Suppressor macrophage treated with lipopolysaccharide for 4 hours (primary cell): ENCODE data around the gene GOLGA6L10.
"Not testable (repeated sequence)": the region's sequence is repeated elsewhere in the genome, so short reads cannot be mapped to it uniquely, and the experiment has no call there.

Experiments used
- DNase-seq: peaks from one replicate; pipeline ENCODE4 v3.0.0-alpha.2; 2020

GOLGA6L10 gene

DNA sequence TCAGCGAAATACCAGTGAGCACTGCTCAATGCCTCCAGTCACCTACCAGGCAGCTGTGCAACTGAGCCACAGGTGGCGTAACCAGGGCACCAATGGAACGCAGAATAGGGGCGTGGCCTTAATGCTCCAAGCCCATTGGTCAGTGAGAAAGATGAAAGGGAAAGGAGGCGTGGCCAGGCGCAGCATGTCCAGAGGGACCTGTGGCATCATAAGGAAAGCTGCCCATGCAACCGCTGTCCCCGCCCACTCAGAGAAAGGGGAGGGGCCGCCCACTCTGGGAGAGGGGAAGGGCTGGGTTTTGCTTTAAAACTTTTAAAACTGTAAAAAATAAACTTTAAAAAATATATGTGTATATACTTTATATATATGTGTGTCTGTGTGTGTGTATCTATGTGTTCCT is at the start of gene GOLGA6L10:
Gene GOLGA6L10, minus strand, starts transcription at position 101 of the 400 bp plus-strand sequence. Its CDS starts 100 bp downstream, at position 1.
- not testable (repeated sequence) for DNase-seq

DNA sequence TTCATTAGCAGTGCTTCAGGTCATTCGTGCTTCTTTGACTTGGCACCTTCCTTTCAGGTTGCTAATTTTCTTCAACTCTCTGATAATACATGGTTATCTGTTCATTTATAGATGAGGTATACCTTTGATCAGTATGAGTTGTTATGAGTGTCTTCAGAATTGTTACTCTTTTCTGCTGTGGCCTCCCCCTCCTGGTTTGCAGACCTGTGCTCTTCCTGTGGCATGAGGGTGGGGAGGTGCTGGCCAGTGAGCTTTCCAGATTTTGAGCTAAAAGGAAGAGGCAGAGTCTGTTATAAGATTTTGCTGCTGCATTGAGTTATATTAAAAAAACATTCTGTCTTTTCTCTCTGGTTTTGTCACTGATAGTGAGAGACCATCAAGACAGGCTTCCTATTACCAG is 49.5 kb upstream of the GOLGA6L10 start:
- DNase-seq: no peak

GRCh38 chr15:82397817-82398216 is 48.5 kb upstream of the GOLGA6L10 start:
- DNase-seq: no peak

GRCh38 chr15:82395788-82396187 is 46.5 kb upstream of the GOLGA6L10 start:
- not testable (repeated sequence) for DNase-seq

- DNase-seq: no peak
These were observed 44.4 kb upstream of the GOLGA6L10 start for GRCh38 chr15:82393671-82394070.

- DNase-seq: not testable (repeated sequence)
These were observed 42.8 kb upstream of the GOLGA6L10 start for GRCh38 chr15:82392077-82392476.

GRCh38 chr15:82390152-82390551 is 40.9 kb upstream of the GOLGA6L10 start:
- DNase-seq: not testable (repeated sequence)

- DNase-seq: not testable (repeated sequence)
These were observed 37.9 kb upstream of the GOLGA6L10 start for GRCh38 chr15:82387209-82387608.

DNA sequence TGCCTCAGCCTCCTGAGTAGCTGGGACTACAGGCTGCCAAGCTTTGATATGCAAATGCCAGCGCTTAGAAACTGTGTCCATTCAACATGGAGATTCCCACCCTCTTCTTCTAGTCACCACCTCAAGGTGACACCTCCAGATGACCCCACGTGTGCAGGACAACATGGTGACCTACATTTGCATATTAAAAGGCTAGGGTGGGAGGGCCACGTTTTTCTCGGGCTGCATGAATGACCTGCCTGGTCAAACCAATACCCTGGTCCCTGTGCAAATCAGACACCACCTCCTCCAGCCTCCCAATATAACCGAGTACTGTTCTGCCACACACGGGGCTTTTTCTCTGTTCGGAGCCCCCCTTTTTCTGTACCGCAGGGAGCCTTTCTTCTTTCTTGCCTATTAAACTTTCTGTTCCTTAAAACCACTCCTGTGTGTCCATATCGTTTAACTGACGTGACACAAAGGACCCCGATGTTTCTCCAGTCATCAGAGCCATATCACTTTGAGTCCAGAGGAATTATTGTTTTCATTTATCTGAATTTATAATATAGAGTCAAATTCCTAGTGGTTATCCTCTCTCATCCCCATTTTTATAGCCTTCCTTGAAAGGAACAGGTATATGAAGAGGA is 32.2 kb upstream of the GOLGA6L10 start:
- DNase-seq: not testable (repeated sequence)

GRCh38 chr15:82379552-82379951 is 30.3 kb upstream of the GOLGA6L10 start:
- not testable (repeated sequence) for DNase-seq

GRCh38 chr15:82373661-82374060 is 24.4 kb upstream of the GOLGA6L10 start:
- not testable (repeated sequence) for DNase-seq

DNA sequence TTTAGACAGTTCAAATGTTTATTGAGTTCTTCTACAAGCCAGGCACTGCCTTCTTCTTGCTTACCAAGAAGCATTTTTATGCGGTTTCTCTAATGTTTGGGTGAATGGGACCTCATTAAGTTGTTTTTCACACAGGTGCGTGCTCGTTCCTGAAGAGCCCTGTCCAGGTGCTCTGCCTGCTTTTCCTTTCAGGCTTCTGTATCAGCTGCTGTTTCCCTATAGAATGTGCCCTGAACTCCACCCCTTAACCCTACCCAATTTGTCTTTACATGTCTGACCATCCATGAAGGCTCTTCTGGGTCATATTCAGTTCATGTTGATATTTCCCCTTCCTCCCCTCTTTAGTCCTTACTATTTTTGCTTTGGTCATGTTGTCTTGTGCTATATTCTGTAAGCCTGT is 22.4 kb upstream of the GOLGA6L10 start:
- no peak for DNase-seq

DNA sequence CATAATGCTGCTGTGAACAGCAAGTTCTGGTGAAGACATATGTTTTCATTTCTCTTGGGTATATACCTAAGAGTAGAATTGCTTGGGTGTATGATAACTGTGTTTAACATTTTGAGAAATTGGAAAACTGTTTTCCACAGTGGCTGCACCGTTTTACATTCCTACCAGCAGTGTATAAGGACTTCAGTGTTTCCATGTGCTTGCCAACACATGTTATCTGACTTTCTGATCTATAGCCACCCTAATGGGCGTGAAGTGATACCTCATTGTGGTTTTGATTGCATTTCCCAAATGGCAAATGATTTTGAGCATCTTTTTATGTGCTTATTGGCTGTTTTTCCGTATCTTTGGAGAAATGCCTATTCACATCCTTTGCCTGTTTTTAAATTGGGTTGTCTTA is 18.5 kb upstream of the GOLGA6L10 start:
- DNase-seq: not testable (repeated sequence)

DNA sequence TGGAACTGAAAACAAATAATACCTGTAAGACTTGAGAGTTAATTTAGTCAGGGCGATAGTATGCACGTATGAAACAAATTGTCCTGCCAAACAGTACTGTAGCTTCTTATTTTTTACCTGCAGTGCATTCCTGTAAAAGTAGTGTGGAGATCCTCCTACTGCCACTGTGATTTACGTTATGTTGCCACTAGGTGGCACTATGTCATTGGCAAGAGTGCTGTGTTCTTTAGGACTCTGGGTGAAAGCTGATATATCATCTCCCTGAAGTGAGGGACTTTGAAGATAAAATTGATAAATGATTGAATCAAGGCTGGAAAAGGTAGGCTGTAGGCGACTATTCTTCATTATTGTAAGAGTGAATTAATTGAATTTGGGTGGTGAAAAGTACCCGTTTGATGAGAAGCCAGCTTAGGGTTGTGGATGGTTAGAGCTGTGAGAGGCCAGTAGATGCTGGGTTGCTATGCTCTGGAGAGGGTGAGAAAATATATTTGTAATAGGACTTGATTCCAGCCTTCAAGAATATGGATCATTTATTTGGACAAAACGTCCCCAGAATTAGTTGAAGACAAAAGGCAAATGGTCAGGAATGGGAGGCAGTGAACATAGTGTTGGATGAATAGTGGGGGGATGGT is 16.5 kb upstream of the GOLGA6L10 start:
- DNase-seq: not testable (repeated sequence)

- not testable (repeated sequence) for DNase-seq
These were observed 15.3 kb upstream of the GOLGA6L10 start for GRCh38 chr15:82364548-82364947.

GRCh38 chr15:82362790-82363189 is 13.5 kb upstream of the GOLGA6L10 start:
- not testable (repeated sequence) for DNase-seq

DNA sequence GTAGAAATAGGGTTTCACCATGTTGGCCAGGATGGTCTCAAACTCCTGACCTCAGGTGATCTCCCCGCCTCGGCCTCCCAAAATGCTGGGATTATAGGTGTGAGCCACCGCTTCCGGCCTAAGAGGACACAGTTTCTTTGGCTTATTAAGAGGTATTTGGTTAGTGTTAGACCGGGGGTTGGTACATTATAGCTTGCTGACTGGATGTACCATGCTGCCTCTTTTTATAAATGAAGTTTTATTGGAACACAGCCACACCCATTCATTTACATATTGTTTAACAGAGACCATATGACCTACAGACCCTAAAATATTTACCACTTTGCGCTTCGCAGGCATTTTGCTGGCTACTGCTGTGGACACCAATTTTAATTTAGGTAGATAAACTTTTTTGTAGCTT is 11.3 kb upstream of the GOLGA6L10 start:
- not testable (repeated sequence) for DNase-seq

DNA sequence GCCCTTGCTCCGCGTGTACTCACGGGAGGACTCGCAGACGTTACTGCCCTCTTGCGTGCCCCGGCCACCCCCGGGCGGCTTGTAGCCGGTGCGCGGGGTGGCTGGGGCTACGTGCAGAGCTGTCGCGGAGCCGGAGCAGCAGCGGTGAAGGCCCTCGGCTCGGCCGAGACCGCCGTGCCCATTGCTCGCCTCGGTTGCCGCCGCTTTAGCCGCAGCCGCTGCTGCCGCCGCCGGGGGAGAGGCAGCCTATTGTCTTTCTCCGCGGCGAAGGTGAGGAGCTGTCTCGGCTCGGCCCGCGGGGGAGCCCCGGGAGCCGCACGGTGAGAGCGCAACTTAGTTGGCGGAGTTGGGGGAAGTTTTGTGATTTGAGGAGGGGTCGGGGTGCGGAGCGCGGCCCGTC is 5.8 kb upstream of the GOLGA6L10 start:
- not testable (repeated sequence) for DNase-seq

GRCh38 chr15:82354546-82354945 is 5.3 kb upstream of the GOLGA6L10 start:
- DNase-seq: not testable (repeated sequence)

DNA sequence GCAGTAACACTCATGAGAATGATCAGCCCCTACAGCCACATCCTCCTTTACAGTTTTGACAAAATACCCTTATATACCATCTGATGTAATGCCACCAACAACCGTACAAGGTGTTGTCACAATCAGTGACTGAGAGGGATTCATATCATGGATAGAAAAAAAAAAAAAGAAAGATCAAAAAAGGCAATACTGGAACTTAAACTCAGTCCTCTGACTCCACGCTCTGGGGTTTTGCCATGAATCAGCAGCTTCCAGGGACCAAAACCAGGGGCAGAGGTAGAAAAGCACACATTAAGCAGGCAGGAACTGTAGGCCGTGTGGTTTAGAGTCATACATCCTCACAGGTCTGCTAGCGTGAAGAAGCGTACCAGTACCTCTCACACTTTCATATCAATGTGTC is 1.6 kb downstream of the GOLGA6L10 start:
- DNase-seq: not testable (repeated sequence)

DNA sequence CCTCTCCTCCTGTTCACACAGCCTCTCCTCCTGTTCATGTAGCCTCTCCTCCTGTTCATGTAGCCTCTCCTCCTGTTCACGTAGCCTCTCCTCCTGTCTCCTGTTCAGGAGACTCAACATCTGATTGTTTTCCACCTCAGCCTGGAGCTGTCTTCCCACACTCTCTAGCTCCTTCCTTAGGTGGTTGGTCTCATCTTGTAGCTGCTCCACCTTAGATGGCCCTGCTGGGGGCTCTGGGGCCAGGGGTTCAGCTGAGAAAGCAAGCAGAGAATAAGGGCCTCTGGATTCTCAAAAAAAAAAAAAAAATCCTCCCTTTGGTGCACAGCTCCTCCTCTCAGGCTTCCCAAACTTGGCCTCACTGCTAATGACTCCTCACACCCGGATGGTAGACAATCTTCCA is 4.1 kb downstream of the GOLGA6L10 start:
- DNase-seq: not testable (repeated sequence)

DNA sequence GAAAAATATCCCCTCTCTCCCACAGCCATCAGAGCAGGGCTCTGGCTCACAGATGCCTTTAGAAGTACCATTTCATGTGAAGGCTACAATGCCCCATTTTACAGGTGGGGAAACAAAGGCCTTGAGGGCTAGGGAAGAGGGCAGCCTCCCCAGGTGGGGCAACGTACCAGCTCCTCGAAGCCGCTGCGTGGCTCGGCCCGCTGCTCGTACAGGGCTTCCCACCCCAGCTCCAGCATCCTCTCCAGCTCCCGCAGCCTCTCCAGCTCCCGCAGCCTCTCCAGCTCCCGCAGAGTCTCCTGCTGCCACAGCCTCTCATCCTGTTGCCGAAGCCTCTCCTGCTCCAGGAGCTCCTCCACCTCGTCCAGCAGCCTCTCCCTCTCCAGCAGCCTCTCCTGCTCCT is 4.9 kb downstream of the GOLGA6L10 start:
- DNase-seq: not testable (repeated sequence)

DNA sequence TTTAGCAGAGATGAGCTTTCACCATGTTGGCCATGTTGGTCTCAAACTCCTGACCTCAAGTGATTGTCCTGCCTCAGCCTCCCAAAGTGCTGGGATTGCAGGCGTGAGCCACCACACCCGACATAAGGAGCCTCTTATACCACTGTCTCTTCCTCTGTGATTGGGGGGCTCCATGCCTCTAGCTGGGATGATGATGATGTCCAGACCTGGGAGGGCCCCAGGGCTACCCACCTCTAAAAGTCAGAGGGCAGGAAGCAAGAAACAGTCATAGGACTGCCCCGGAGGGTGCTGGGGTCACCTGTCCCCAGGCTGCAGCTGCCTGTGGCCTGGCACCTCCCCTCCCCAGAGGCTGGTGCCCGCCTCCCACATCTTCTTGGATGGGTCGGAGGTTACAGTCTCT is 5.4 kb downstream of the GOLGA6L10 start:
- DNase-seq: not testable (repeated sequence)

- DNase-seq: not testable (repeated sequence)
These were observed 6.5 kb downstream of the GOLGA6L10 start for GRCh38 chr15:82342632-82343374.
